ENCODE results near the gene PDGFA.

Gene PDGFA

DNA sequence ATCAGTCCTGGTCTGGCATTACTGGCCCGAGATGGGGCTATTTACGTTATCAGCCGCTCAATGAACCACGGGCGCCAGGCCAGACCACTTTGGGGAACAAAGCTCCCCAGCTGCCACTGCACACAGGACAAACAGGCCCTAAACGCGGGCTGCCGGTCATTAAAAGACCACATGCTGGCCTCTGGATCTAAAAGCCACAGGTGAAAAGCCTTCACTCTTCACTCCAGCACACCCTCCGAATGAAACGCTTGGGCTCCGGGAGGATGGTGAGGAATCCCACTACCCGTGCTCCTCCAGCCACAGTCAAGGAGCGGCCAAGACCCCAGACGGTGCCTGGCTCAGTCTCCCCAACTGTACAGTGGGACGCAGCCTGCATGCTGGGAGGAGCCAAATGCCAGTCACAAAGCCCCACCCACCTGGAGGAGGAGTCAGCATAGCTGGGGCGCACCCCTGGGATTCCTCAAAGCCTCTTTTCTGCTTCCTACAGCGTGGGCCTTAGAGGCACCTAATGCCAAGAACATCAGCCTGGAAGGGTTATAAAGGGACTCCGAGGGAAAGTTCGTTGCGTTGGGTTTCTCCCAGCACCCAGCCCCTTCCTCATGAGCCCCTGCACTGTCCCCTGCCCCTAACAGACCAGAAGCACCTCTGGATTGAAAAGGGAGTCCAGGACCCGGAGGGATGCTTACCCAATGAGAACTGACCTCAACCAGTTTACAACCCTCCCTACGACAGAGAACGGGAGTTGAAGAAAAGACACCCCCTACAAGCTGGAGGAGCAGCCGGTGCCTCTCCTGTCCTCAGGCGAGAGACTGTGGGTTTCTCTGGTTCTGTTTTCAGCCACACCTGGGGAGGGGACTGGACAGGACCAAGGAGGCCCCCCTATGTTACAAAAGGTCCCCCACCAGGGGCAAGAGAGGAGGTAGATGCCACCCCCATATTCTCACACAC lies 4.7 kb downstream of the PDGFA start:
- WGBS (ENCODE audit: insufficient coverage, insufficient read length), result no CpG with 5 or more reads among the region's 25 CpGs
- peaks cover 7% of the 10 kb centered on the region for H3K4me1 ChIP-seq (ENCODE audit: control insufficient read depth, insufficient read depth, low read length)
- no peaks in the 10 kb centered on the region for H3K36me3 ChIP-seq (ENCODE audit: control insufficient read depth, insufficient read depth, low read length)
- no peak overlapping the region for H3K27ac ChIP-seq (ENCODE audit: low read length)
- H3K9me3 ChIP-seq (ENCODE audit: control insufficient read depth, insufficient read depth, low read length), result no peaks in the 10 kb centered on the region
- DNase-seq (ENCODE audit: low read depth, low spot score), result no peak
- H3K4me3 ChIP-seq (ENCODE audit: low read length), result no peak overlapping the region
- no peaks in the 10 kb centered on the region for H3K27me3 ChIP-seq (ENCODE audit: control insufficient read depth, insufficient read depth, low read length)

GRCh38 chr7:514242-514641 lies 5.4 kb downstream of the PDGFA start:
- Histone ChIP-seq H3K4me3 (ENCODE audit: low read length) (no peak overlapping the region), H3K27me3 (ENCODE audit: control insufficient read depth, insufficient read depth, low read length) (no peaks in the 10 kb centered on the region), H3K36me3 (ENCODE audit: control insufficient read depth, insufficient read depth, low read length) (peaks cover 3% of the 10 kb centered on the region; the same call in 1 of the 2 replicates), H3K4me1 (ENCODE audit: control insufficient read depth, insufficient read depth, low read length) (peaks cover 7% of the 10 kb centered on the region), H3K27ac (ENCODE audit: low read length) (no peak overlapping the region), H3K9me3 (ENCODE audit: control insufficient read depth, insufficient read depth, low read length) (no peaks in the 10 kb centered on the region)
- no CpG with 5 or more reads among the region's 10 CpGs for WGBS (ENCODE audit: insufficient coverage, insufficient read length)
- DNase-seq (ENCODE audit: low read depth, low spot score), result no peak

DNA sequence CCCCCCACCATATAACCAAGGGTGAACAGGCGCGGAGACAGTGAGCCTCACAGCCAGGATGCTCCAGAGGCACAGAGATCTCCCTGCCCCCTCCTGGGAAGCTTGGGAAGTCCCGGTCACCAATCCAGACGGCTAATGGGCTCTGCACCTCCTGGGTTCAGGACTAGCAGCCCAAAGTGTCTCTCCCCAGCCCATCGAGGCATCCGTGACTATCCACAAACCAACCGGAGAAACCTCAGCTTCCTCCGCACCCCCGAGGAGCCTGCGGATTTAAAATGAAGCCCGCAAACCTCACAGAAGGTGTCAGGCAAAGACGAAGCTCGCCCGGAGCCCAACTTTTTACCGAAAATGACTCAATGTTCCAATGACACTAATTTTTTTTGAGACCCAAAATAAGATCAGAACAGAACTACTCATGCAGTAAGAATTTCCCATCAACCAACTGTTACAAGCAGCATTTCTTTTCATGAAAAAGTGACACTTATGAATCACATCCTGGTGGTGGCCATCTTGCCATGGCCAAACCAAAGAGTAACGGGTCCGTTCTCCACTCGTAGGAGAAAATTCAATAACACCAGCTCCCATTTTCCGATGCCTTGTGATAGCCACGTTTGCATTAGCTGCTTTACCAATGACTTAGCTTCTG lies 6.0 kb downstream of the PDGFA start:
- Histone ChIP-seq H3K4me1 (ENCODE audit: control insufficient read depth, insufficient read depth, low read length) (peaks cover 7% of the 10 kb centered on the region), H3K27ac (ENCODE audit: low read length) (no peak overlapping the region), H3K4me3 (ENCODE audit: low read length) (no peak overlapping the region), H3K27me3 (ENCODE audit: control insufficient read depth, insufficient read depth, low read length) (no peaks in the 10 kb centered on the region), H3K36me3 (ENCODE audit: control insufficient read depth, insufficient read depth, low read length) (peaks cover 3% of the 10 kb centered on the region; the same call in 1 of the 2 replicates), H3K9me3 (ENCODE audit: control insufficient read depth, insufficient read depth, low read length) (no peaks in the 10 kb centered on the region)
- no peak for DNase-seq (ENCODE audit: low read depth, low spot score)
- no CpG with 5 or more reads among the region's 20 CpGs for WGBS (ENCODE audit: insufficient coverage, insufficient read length)

GRCh38 chr7:512541-513311 lies 6.9 kb downstream of the PDGFA start:
- Histone ChIP-seq H3K27ac (ENCODE audit: low read length) (no peak overlapping the region), H3K4me1 (ENCODE audit: control insufficient read depth, insufficient read depth, low read length) (peaks cover 7% of the 10 kb centered on the region), H3K36me3 (ENCODE audit: control insufficient read depth, insufficient read depth, low read length) (peaks cover 3% of the 10 kb centered on the region; the same call in 1 of the 2 replicates), H3K27me3 (ENCODE audit: control insufficient read depth, insufficient read depth, low read length) (no peaks in the 10 kb centered on the region), H3K4me3 (ENCODE audit: low read length) (no peak overlapping the region), H3K9me3 (ENCODE audit: control insufficient read depth, insufficient read depth, low read length) (no peaks in the 10 kb centered on the region)
- DNase-seq (ENCODE audit: low read depth, low spot score), result no peak
- WGBS (ENCODE audit: insufficient coverage, insufficient read length), result no CpG with 5 or more reads among the region's 32 CpGs

DNA sequence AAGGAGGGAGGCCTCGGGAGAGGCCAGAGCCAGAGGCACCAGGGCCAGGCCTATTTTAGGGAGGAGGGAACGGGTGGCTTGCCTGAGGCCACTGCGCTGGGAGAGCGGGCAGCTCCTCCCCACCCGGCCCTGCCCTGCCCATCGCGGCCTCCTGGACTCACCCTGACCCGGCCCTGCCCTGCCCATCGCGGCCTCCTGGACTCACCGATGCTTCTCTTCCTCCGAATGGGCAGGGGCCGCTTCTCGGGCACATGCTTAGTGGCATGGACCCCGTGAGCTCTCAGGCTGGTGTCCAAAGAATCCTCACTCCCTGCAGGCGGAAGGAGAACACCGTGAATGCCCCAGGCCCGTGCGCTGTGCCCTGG lies 7.5 kb downstream of the PDGFA start:
- Histone ChIP-seq H3K27ac (ENCODE audit: low read length) (no peak overlapping the region), H3K4me1 (ENCODE audit: control insufficient read depth, insufficient read depth, low read length) (peaks cover 7% of the 10 kb centered on the region), H3K36me3 (ENCODE audit: control insufficient read depth, insufficient read depth, low read length) (peaks cover 3% of the 10 kb centered on the region; the same call in 1 of the 2 replicates), H3K4me3 (ENCODE audit: low read length) (no peak overlapping the region), H3K27me3 (ENCODE audit: control insufficient read depth, insufficient read depth, low read length) (no peaks in the 10 kb centered on the region), H3K9me3 (ENCODE audit: control insufficient read depth, insufficient read depth, low read length) (no peaks in the 10 kb centered on the region)
- no CpG with 5 or more reads among the region's 19 CpGs for WGBS (ENCODE audit: insufficient coverage, insufficient read length)
- no peak for DNase-seq (ENCODE audit: low read depth, low spot score)

DNA sequence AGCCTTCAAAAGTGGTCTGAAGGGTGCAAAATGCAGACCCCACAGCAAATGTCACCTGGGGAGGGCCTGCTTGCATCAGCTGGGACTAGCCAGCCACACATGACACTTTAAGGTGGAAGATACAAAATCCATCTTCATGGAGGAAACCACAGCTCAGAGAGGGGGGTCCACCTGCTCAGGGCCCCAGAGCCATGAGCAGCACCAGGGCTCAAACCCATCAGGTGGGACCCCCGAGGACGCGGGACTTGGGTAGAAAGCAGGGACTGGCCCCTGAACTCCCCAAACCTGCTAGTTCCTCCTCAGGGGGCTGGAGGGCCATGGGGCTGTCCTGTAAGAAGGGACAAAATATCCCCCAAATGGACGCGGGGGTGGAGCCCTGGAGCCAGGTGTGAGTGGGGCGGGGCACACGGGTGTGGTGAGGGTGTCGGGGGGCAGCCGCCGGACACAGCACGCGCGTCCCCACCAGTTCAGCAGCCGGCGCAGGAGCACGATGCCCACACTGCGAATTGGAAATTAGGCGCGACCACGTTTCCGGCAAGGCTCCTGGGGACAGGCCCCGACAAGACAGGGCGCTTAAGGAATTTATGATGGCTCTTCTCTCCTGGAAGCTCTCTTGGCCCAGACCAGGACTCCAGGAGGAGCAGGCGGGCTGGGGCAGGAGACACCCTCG lies 8.0 kb downstream of the PDGFA start:
- DNase-seq (ENCODE audit: low read depth, low spot score), result no peak
- H3K27me3 ChIP-seq (ENCODE audit: control insufficient read depth, insufficient read depth, low read length), result no peaks in the 10 kb centered on the region
- H3K27ac ChIP-seq (ENCODE audit: low read length), result no peak overlapping the region
- peaks cover 3% of the 10 kb centered on the region; the same call in 1 of the 2 replicates for H3K36me3 ChIP-seq (ENCODE audit: control insufficient read depth, insufficient read depth, low read length)
- no peaks in the 10 kb centered on the region for H3K9me3 ChIP-seq (ENCODE audit: control insufficient read depth, insufficient read depth, low read length)
- H3K4me3 ChIP-seq (ENCODE audit: low read length), result no peak overlapping the region
- peaks cover 7% of the 10 kb centered on the region for H3K4me1 ChIP-seq (ENCODE audit: control insufficient read depth, insufficient read depth, low read length)
- WGBS (ENCODE audit: insufficient coverage, insufficient read length), result no CpG with 5 or more reads among the region's 25 CpGs

DNA sequence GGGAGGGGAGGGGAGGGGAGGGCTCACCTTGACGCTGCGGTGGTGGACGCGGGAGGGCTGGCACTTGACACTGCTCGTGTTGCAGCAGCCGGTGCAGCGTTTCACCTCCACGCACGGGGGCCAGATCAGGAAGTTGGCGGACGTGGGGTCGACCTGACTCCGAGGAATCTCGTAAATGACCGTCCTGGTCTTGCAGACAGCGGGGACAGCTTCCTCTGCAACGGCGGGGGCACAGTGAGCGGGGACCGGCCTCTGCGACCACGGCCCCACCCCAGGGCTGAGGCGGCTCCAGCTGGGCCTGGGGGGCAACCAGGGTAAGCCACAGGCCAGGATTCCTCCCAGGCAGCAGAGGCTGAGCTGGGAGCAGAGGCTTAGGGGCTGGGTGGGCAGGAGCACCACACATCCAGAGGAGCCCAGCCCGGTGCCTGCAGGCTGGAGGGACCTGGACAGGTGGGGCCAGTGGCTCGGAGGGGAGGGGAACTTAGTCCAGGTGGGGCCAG lies 8.8 kb downstream of the PDGFA start:
- H3K4me1 ChIP-seq (ENCODE audit: control insufficient read depth, insufficient read depth, low read length), result peaks cover 7% of the 10 kb centered on the region
- no peak overlapping the region for H3K27ac ChIP-seq (ENCODE audit: low read length)
- no peak overlapping the region for H3K4me3 ChIP-seq (ENCODE audit: low read length)
- H3K9me3 ChIP-seq (ENCODE audit: control insufficient read depth, insufficient read depth, low read length), result no peaks in the 10 kb centered on the region
- WGBS (ENCODE audit: insufficient coverage, insufficient read length), result no CpG with 5 or more reads among the region's 25 CpGs
- peaks cover 3% of the 10 kb centered on the region; the same call in 1 of the 2 replicates for H3K36me3 ChIP-seq (ENCODE audit: control insufficient read depth, insufficient read depth, low read length)
- no peaks in the 10 kb centered on the region for H3K27me3 ChIP-seq (ENCODE audit: control insufficient read depth, insufficient read depth, low read length)
- no peak for DNase-seq (ENCODE audit: low read depth, low spot score)

- DNase-seq (ENCODE audit: low read depth, low spot score), result no peak
- WGBS (ENCODE audit: insufficient coverage, insufficient read length), result no CpG with 5 or more reads among the region's 17 CpGs
- Histone ChIP-seq H3K9me3 (ENCODE audit: control insufficient read depth, insufficient read depth, low read length) (no peaks in the 10 kb centered on the region), H3K4me1 (ENCODE audit: control insufficient read depth, insufficient read depth, low read length) (peaks cover 7% of the 10 kb centered on the region), H3K36me3 (ENCODE audit: control insufficient read depth, insufficient read depth, low read length) (peaks cover 3% of the 10 kb centered on the region; the same call in 1 of the 2 replicates), H3K4me3 (ENCODE audit: low read length) (no peak overlapping the region), H3K27ac (ENCODE audit: low read length) (no peak overlapping the region), H3K27me3 (ENCODE audit: control insufficient read depth, insufficient read depth, low read length) (no peaks in the 10 kb centered on the region)
Measured at GRCh38 chr7:510131-510481, 9.5 kb downstream of the PDGFA start.

DNA sequence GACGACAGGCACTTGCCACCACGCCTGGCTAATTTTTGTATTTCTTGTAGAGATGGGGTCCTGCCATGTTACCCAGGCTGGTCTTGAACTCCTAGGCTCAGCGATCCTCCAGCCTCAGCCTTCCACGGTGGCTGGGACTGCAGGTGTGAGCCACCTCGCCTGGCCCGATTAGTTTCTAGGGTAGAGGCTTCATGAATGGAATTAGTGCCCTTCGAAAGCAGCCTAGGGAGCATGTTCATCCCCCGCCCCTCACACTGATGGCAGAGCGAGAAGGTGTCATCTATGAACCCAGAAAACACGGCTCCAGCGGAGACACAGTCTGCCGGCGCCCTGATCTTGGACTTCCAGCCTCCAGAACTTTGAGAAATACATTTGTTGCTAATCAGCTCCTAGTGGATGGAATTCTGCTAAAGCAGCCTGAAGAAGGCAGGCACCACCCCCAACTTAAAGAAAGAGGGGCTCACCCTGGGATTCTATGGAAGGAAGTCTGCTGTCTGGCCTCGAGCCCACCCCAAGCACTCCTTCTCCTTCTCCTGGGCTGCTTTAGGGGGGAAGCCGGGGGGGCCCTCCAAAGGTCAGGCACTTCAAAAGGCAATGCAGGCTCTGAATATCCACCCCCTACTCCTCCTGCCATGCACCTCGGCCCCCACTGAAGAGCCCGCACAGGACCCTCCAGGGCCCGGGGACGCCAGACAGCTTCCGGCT lies 10.1 kb downstream of the PDGFA start:
- WGBS (ENCODE audit: insufficient coverage, insufficient read length), result no CpG with 5 or more reads among the region's 20 CpGs
- Histone ChIP-seq H3K27ac (ENCODE audit: low read length) (no peak overlapping the region), H3K27me3 (ENCODE audit: control insufficient read depth, insufficient read depth, low read length) (no peaks in the 10 kb centered on the region), H3K36me3 (ENCODE audit: control insufficient read depth, insufficient read depth, low read length) (peaks cover 3% of the 10 kb centered on the region; the same call in 1 of the 2 replicates), H3K4me3 (ENCODE audit: low read length) (no peak overlapping the region), H3K4me1 (ENCODE audit: control insufficient read depth, insufficient read depth, low read length) (peaks cover 3% of the 10 kb centered on the region; the same call in 1 of the 2 replicates), H3K9me3 (ENCODE audit: control insufficient read depth, insufficient read depth, low read length) (no peaks in the 10 kb centered on the region)
- DNase-seq (ENCODE audit: low read depth, low spot score), result no peak
